Measurements from ENCODE around the gene CCR5AS.
A peak's percentile ranks its signal among the peaks of the same experiment; 100 is the strongest.

Gene CCR5AS

GRCh38 chr3:46449755-46450552 lies 43.1 kb upstream of the CCR5AS start:
- no peak overlapping the region for H3K4me3 ChIP-seq (ENCODE audit: low read depth, low read length)
- TF ChIP-seq, protein P1, sequence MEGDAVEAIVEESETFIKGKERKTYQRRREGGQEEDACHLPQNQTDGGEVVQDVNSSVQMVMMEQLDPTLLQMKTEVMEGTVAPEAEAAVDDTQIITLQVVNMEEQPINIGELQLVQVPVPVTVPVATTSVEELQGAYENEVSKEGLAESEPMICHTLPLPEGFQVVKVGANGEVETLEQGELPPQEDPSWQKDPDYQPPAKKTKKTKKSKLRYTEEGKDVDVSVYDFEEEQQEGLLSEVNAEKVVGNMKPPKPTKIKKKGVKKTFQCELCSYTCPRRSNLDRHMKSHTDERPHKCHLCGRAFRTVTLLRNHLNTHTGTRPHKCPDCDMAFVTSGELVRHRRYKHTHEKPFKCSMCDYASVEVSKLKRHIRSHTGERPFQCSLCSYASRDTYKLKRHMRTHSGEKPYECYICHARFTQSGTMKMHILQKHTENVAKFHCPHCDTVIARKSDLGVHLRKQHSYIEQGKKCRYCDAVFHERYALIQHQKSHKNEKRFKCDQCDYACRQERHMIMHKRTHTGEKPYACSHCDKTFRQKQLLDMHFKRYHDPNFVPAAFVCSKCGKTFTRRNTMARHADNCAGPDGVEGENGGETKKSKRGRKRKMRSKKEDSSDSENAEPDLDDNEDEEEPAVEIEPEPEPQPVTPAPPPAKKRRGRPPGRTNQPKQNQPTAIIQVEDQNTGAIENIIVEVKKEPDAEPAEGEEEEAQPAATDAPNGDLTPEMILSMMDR (IDR thresholded peaks at IDR 0.05; ENCODE audit: control insufficient read depth, extremely low read depth, insufficient read depth), result peak; percentile 55
- DNase-seq (ENCODE audit: low read depth), result no peak

DNA sequence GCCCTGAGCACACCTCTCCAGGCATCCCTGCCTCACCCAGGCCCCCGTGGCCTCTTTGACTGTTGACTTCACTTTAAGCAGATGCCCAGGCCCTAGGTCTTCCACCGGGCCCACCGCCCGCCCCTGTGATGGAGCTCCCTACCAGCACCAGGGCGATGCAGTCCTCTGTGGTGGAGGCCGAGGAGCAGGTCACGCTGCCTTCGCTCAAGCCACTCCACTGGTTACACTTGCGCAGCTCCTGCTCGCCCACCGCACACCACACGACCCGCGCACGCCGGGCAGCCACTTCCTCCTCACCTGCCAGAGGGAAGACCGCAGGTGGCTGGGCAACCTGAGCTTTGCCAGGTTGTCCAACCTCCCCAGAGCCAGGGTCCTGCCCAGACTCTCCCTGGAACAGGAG lies 41.9 kb upstream of the CCR5AS start:
- TF ChIP-seq, protein P1 (IDR thresholded peaks at IDR 0.05; ENCODE audit: control insufficient read depth, extremely low read depth, insufficient read depth), result no peak
- no peak overlapping the region for H3K4me3 ChIP-seq (ENCODE audit: low read depth, low read length)
- DNase-seq (ENCODE audit: low read depth), result no peak

- DNase-seq (ENCODE audit: low read depth), result no peak
- H3K4me3 ChIP-seq (ENCODE audit: low read depth, low read length), result no peak overlapping the region
- TF ChIP-seq, protein P1 (IDR thresholded peaks at IDR 0.05; ENCODE audit: control insufficient read depth, extremely low read depth, insufficient read depth), result no peak
These were observed 40.5 kb upstream of the CCR5AS start for GRCh38 chr3:46447228-46447985.

DNA sequence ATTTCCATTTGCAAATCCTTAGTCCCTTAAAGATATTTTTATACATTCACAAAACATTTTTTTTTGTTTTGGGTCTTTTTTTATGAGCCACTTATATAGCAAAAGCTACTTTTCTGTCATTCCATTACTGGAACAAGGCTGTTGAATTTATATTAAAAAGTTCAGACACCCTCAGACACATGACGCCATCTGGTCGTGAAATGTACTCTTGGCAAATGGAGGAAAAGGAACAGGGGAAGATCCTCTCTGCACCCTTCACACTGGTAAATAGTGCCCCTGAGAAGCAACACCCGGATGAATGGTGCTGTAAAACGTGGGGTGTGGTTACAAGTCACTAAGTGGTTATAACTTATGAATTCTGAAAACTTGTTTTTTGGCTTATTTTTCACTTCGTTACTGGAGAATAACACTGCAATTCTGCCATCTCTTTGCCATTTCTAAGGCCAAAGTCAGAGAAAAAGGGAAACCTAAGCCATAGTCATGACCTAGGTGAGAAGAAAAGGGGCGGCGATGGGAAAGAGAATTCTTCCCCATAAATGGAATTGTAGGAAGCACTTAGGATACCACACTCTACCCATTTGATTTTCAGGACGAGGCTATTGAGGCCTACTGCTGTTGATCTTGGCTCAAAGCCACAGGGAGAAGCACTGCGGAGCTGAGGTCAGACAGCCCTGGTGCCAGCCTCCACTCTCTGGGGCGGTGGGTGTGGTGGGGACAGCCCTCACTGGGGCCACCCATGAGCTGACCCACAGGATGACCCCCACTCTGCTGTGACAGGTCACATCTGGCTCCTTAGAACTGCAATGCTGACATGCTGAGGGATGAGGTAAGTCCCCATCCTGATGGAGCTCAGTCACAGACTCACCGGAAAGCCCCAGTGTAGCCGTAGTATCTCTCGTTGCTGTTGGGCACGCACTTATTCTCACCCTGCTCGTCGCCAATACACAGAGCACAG lies 36.0 kb upstream of the CCR5AS start:
- no peak overlapping the region for H3K4me3 ChIP-seq (ENCODE audit: low read depth, low read length)
- TF ChIP-seq, protein P1 (IDR thresholded peaks at IDR 0.05; ENCODE audit: control insufficient read depth, extremely low read depth, insufficient read depth), result peak; percentile 42
- DNase-seq (ENCODE audit: low read depth), result no peak

DNA sequence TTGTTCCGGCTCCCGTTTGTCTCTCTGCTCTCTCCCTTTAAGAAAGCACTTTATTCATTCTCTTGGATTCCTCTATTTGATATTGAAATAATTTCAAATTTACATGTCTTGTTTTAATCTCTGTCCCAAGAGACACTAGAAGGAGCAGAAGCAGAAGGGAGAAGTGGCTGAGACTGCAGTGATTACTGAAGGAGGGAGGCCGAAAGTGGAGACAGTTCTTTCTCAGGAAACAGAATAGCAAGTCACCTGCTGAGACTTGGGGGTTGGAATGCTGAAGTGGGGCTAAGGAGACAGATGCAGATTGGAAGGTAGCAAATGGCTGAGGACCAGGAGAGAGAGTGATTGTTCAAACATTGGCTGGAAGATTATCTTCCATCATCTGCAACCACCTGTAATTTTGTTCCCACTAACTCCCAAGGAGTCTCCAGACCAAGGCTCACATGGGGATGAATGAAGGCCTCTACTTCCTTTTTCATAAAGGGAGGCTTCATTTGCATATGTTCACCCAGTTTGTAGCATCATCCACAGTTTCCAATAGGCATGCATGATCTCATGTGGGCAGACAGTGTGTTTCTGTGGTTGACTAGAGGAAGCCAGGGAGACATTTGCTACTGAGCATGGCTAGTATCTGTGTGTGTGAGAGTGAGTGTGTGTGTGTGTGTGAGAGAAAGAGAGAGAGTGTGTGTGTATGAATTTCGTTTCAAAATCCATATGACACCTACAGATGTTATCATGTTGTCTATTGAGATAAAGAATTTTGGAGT lies 33.8 kb upstream of the CCR5AS start:
- TF ChIP-seq, protein P1 (IDR thresholded peaks at IDR 0.05; ENCODE audit: control insufficient read depth, extremely low read depth, insufficient read depth), result no peak
- no peak overlapping the region for H3K4me3 ChIP-seq (ENCODE audit: low read depth, low read length)
- no peak for DNase-seq (ENCODE audit: low read depth)

DNA sequence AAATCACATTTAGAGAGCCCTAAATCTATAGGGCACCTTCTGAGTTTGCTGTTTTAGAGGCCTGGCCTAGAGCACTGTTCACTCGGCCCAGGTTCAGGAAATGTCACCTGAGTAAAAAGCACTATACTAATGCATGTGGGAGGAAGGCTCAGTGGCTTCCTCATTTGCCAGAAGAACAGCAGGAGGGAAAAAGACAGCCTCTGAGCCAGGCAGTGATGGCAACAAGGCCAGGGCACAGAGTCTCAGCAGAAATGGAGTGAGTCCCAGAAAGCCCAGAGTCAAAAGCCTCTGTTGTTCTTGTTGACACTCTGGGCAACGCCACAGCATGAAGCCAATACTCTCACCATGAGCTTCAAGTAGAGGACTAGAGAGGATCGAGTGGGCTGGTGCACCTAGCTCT lies 32.0 kb upstream of the CCR5AS start:
- no peak for DNase-seq (ENCODE audit: low read depth)
- H3K4me3 ChIP-seq (ENCODE audit: low read depth, low read length), result no peak overlapping the region
- TF ChIP-seq, protein P1 (IDR thresholded peaks at IDR 0.05; ENCODE audit: control insufficient read depth, extremely low read depth, insufficient read depth), result no peak
